Mucosa of descending colon (tissue), 3 donors: Measurements from ENCODE around the gene NINL. TPM values are rescaled to one million over a fixed set of nuclear protein-coding genes. Genes with fewer than 3 reads are reported as not detected.

ENCODE experiments used
- ATAC-seq: fragments of 200-7000 bp; cut with Tn5 transposase; one replicate; pipeline ENCODE4 v1.9.1; 2020; ENCODE audit warnings: mild to moderate bottlenecking, moderate library complexity
- DNase-seq, 3 donors: peaks; one replicate each; pipeline ENCODE4 v3.0.0-alpha.2; 2020
- H3K36me3 ChIP-seq: fragments of 200-600 bp; one replicate; pipeline ENCODE4 v1.8.0; 2021; ENCODE audit warnings: low read depth, mild to moderate bottlenecking
- H3K4me1 ChIP-seq: fragments of 200-600 bp; one replicate; pipeline ENCODE4 v1.8.0; 2021; ENCODE audit warnings: low read depth, mild to moderate bottlenecking
- H3K4me3 ChIP-seq: fragments of 200-600 bp; one replicate; pipeline ENCODE4 v1.8.0; 2021; ENCODE audit warnings: mild to moderate bottlenecking
- H3K9me3 ChIP-seq: fragments of 200-600 bp; one replicate; pipeline ENCODE4 v1.8.0; 2021; ENCODE audit warnings: mild to moderate bottlenecking
- intact Hi-C, 2 donors: fragments of 100-400 bp; cut with DNase I in 1 of 2; cut with micrococcal nuclease in 1 of 2; formaldehyde crosslinking; loops; one replicate each; pipeline versions ENCODE4 v1.11.0 to v1.11.1; 2022; cut with DNase I, micrococcal nuclease
- total RNA-seq, 3 donors: library from RNA; stranded (reverse); fragmentation: NEBNext Ultra II Directional in 2 of 3; extraction: Animal tissue kit (Norgen Biotek cat#: 25700) in 2 of 3; gene quantifications; one replicate each; pipeline versions ENCODE4 v1.2.1 to v1.2.4, GENCODE V29; 2021 to 2023
- TF ChIP-seq, protein P1 (sequence below): fragments of 200-600 bp; IDR thresholded peaks from one replicate; pipeline ENCODE4 v1.8.0; 2022; ENCODE audit warnings: antibody characterized with exemption, mild to moderate bottlenecking
- donor health status: DM: no; HTN: no; CAD: no; lungs with moderate emphysema.
- donor health status: DM: no; HTN: no; CAD: no.
- donor health status: DM: no; HTN: yes; CAD: no.

NINL gene
- total RNA-seq, 3 donors from 2014 or later, result 1.8 to 15.1 (median 3.3) TPM

DNA sequence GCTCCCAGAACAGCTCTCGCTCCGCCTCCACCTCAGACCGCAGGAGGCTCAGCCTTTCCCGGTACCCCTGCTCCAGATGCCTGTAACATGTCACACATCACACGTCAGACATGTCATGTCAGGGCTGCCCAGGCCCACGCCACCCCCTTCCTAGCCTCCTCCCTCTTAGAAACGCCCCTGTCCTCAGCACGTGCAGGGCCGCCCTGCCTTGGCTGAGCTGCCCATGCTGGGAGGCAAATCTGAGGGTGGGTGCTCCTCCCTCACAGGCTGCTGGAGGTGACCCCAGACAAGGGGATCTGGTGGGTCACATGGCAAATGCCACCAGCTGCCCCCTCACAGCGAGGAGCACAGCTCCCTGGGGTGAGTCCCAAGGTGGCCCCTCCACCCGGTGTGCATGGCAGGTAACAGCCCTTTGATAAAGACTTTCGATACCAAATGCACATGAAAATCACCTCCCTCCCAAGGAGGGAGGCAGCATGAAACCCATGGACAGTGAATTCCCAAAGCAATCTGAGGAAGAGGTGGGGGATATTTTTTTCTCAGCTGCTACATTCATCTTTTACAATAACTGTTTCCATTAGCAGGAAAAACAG, 93.8 kb downstream of the NINL start:
- no peak for ATAC-seq
- TF ChIP-seq, protein P1, sequence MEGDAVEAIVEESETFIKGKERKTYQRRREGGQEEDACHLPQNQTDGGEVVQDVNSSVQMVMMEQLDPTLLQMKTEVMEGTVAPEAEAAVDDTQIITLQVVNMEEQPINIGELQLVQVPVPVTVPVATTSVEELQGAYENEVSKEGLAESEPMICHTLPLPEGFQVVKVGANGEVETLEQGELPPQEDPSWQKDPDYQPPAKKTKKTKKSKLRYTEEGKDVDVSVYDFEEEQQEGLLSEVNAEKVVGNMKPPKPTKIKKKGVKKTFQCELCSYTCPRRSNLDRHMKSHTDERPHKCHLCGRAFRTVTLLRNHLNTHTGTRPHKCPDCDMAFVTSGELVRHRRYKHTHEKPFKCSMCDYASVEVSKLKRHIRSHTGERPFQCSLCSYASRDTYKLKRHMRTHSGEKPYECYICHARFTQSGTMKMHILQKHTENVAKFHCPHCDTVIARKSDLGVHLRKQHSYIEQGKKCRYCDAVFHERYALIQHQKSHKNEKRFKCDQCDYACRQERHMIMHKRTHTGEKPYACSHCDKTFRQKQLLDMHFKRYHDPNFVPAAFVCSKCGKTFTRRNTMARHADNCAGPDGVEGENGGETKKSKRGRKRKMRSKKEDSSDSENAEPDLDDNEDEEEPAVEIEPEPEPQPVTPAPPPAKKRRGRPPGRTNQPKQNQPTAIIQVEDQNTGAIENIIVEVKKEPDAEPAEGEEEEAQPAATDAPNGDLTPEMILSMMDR, result no peak
- Histone ChIP-seq H3K4me3 (no peak overlapping the region), H3K9me3 (no peaks in the 10 kb centered on the region), H3K36me3 (no peaks in the 10 kb centered on the region), H3K4me1 (no peaks in the 10 kb centered on the region)
- intact Hi-C loops, result no loop called here
- no peak for DNase-seq

DNA sequence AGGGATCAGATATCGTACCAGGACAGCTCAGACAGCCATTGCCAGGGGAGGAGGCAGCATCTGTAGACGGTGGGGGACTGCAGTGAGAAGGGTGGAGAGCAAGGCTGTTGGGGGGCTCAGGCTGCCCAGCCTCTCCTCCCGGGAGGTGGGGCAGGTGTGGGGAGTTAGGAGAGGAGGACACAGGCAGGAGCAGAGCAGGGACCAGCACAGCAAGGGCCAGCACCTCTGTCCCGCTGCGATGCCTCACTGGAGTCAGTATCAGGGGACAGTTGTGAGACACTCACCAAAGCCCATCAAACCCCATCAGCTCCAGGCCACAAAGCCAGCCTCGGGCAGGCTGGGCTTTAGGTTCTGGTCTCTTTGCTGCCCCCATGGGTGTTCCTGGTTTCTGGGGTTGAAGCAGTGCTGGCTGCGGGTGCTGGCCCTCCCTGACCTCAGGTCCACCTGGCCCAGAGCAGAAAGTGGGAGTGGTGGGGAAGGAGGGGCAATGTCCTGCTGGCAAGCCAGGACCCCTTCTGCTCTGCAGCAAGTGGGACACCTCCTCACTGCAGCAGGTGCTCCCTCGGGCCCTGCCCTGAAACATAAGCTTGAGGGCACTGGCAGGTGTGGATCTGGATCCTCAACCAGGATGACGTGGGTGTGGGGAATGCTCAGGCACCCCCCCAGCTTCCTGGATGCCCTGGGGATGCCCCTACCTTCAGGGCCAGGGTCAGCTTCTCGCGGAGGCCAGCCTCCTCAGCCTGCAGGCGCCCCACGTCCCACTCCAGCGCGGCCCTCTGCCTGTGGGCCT, 94.5 kb downstream of the NINL start:
- Histone ChIP-seq H3K4me1 (no peaks in the 10 kb centered on the region), H3K4me3 (no peak overlapping the region), H3K9me3 (no peaks in the 10 kb centered on the region), H3K36me3 (no peaks in the 10 kb centered on the region)
- DNase-seq (no peak), ATAC-seq (peak; percentile 15)
- intact Hi-C loops, result no loop called here
- TF ChIP-seq, protein P1, result no peak

DNA sequence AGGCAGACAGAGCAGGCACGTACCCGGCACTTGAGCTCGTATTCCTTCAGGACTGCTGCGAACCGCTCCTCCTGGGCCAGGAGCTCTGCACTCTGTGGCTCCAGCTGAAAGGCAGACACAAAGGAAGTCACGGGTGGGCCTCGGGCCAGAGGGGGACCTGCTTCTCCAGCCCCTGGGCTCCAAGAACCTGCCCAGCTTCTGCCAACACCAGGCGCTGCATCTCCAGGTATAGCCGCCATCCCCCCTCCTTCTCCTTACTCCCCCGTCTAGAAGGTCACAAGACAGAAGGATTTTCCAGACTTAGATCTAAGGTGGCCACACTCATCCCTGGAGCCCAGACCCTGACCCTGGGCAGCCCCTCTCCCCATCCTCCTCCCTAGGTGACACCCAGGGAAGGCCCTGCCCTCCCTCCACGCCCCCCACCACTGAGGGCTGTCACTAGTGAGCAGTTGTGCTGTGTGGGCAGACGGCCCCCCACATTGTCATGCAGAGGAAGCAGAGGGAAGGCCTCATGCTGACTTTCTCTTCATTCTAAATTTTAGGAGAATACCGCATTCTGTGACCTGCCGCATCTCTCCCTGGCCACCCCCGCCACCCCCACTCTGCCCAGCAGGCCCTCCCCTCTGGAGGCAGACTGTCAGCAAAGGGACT, 96.0 kb downstream of the NINL start:
- Histone ChIP-seq H3K4me3 (no peak overlapping the region), H3K4me1 (no peaks in the 10 kb centered on the region), H3K36me3 (no peaks in the 10 kb centered on the region), H3K9me3 (no peaks in the 10 kb centered on the region)
- intact Hi-C loops, result no loop called here
- ATAC-seq (no peak), DNase-seq (no peak)
- TF ChIP-seq, protein P1, result no peak

DNA sequence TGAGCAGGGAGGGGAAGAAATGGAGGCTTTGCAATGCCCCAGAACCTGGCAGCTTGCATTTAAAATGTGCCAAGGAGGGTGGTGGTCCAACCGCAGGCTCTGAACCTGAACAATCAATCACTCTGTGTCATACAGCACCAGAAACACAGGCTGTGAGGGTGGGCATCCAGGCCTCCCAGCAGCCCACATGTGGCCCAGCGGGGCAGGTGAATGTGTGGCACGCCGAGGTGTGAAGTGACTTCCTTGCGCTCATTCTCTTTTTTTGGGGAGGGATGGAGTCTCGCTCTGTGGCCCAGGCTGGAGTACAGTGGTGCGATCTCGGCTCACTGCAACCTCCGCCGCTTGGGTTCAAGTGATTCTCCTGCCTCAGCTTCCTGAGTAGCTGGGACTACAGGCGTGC, 97.4 kb downstream of the NINL start:
- no peaks in the 10 kb centered on the region for H3K36me3 ChIP-seq
- no peak for DNase-seq

DNA sequence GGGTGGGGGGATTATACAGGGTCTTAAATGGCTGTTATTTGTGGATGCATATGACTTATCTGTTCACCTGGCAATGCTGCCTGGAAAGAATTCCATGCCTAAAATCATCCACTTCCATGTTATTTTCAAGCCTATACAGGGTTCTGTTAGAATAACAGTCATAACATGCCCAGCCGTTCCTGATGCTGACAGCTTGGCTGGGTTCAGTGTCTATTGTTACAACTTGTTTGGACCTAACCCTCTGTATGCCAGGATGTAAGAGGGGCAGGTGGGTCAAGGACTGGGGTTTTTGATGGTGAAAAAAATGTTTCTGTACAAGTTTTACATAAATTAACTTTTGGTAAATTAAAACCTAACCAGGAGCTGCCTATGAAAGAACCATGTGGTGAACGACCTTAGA, 98.0 kb downstream of the NINL start:
- TF ChIP-seq, protein P1, result no peak
- no peaks in the 10 kb centered on the region for H3K9me3 ChIP-seq
- DNase-seq (no peak), ATAC-seq (no peak)
- H3K36me3 ChIP-seq, result no peaks in the 10 kb centered on the region
- no peak overlapping the region for H3K4me3 ChIP-seq
- intact Hi-C loops, result no loop called here
- H3K4me1 ChIP-seq, result no peaks in the 10 kb centered on the region

More for the DNA sequence above, 97.4 kb downstream of the NINL start:
- no peaks in the 10 kb centered on the region for H3K4me1 ChIP-seq
- no peak for ATAC-seq
- TF ChIP-seq, protein P1, result no peak
- no peaks in the 10 kb centered on the region for H3K9me3 ChIP-seq
- no peak overlapping the region for H3K4me3 ChIP-seq
- intact Hi-C loops, result no loop called here
